ENCODE results near the gene GLIS1. TPM values are rescaled to one million over a fixed set of nuclear protein-coding genes. Genes with fewer than 3 reads are reported as not detected.

The GLIS1 gene
- total and polyA plus RNA-seq, 2 experiments from 2014 or later: 0.26 to 0.31 TPM

- TF ChIP-seq CREB1 (CRISPR knock-in tag; IDR thresholded peaks at IDR 0.05; ENCODE audit: low read depth) (no peak), ZNF462 (CRISPR knock-in tag; IDR thresholded peaks at IDR 0.05) (no peak)
Observed at GRCh38 chr1:53545663-53546408, 193.1 kb downstream of the GLIS1 start (continued).

GRCh38 chr1:53544728-53545515 lies 194.0 kb downstream of the GLIS1 start:
- H3K36me3 Mint-ChIP-seq (ENCODE audit: low read depth): no peaks in the 10 kb centered on the region
- no peaks in the 10 kb centered on the region for H3K9me2 ChIP-seq (ENCODE audit: insufficient read depth)
- DNase-seq (ENCODE audit: low spot score) (no peak), ATAC-seq (no peak)
- H3K36me3 ChIP-seq (ENCODE audit: insufficient read depth): no peaks in the 10 kb centered on the region
- no peaks in the 10 kb centered on the region for H3K4me1 ChIP-seq (ENCODE audit: insufficient read depth)
- no peak overlapping the region for H2AFZ ChIP-seq
- no peak overlapping the region for H3K27ac ChIP-seq (ENCODE audit: low read depth)
- no peaks in the 10 kb centered on the region for H3K9me3 Mint-ChIP-seq
- H3K4me3 ChIP-seq: no peak overlapping the region
- H3K4me1 Mint-ChIP-seq: peaks cover 16% of the 10 kb centered on the region
- H3K27me3 ChIP-seq (ENCODE audit: insufficient read depth): no peaks in the 10 kb centered on the region
- no peaks in the 10 kb centered on the region for H4K20me1 ChIP-seq (replicated peaks; ENCODE audit: insufficient read depth)
- no peak overlapping the region for H3K4me2 ChIP-seq
- H3K79me2 ChIP-seq (replicated peaks; ENCODE audit: insufficient read depth): no peaks in the 10 kb centered on the region
- no peak overlapping the region for H3K27ac Mint-ChIP-seq
- H3K4me3 Mint-ChIP-seq: no peak overlapping the region
- H3F3A ChIP-seq (replicated peaks; ENCODE audit: low read depth): no peaks in the 10 kb centered on the region
- H3K27me3 Mint-ChIP-seq (ENCODE audit: insufficient read depth, low read depth, poor library complexity): peaks cover 15% of the 10 kb centered on the region
- no peak for TF ChIP-seq EZH2 (IDR thresholded peaks at IDR 0.05; ENCODE audit: low read depth, unreplicated experiment)
- no peak for TF ChIP-seq REST (IDR thresholded peaks at IDR 0.05; ENCODE audit: unreplicated experiment)
- TF ChIP-seq NANOG (IDR thresholded peaks at IDR 0.05; ENCODE audit: borderline replicate concordance): no peak
- TF ChIP-seq POLR2AphosphoS5 (IDR thresholded peaks at IDR 0.05; ENCODE audit: low read depth): no peak
- no peak for TF ChIP-seq EZH2phosphoT487 (IDR thresholded peaks at IDR 0.05; ENCODE audit: unreplicated experiment)
- TF ChIP-seq CREB1 (CRISPR knock-in tag; IDR thresholded peaks at IDR 0.05; ENCODE audit: low read depth): no peak
- no peak for TF ChIP-seq JUNB (IDR thresholded peaks at IDR 0.05; ENCODE audit: unreplicated experiment)
- TF ChIP-seq ZNF114 (CRISPR knock-in tag; IDR thresholded peaks at IDR 0.05): no peak
- no peak for TF ChIP-seq CTCF (conservative IDR thresholded peaks at IDR 0.05; ENCODE audit: low read depth in 2 of 2)
- no peak for TF ChIP-seq STAT1 (IDR thresholded peaks at IDR 0.05; ENCODE audit: unreplicated experiment)

All from GM23338 (cell line).